HEK293 (cell line): Measurements from ENCODE around the gene ASF1B.
A peak's percentile ranks its signal among the peaks of the same experiment; 100 is the strongest.

ENCODE experiments used
- CTCF ChIA-PET: fragments of 350-600 bp; formaldehyde crosslinking; extraction: SDS; loops from one replicate; lab custom pipeline; 2021; ENCODE audit warnings: antibody characterized with exemption; lab: Yijun Ruan, JAX
- POLR2A ChIA-PET: fragments of 300-600 bp; formaldehyde crosslinking; extraction: SDS; loops from one replicate; lab custom pipeline; 2020; ENCODE audit warnings: antibody characterized with exemption, inconsistent platforms; lab: Yijun Ruan, JAX
- H3K27ac ChIP-seq: fragments of 200-500 bp; sonication (Bioruptor generic); 2 replicates; pipeline ENCODE4 v1.5.1; 2014; ENCODE audit warnings: low read depth, low read length, control low read depth, inconsistent platforms; ENCODE audit errors: extremely low read depth
- H3K36me3 ChIP-seq, 2 experiments: fragments of 200-500 bp in 1 of 2; sonication (Bioruptor generic) in 1 of 2; 1 replicate in 1 of 2; 2 replicates in 1 of 2; pipeline ENCODE4 v1.5.1; 2014 to 2017; ENCODE audit warnings: inconsistent platforms in 2 of 2, low read length in 2 of 2; ENCODE audit not compliant: control insufficient read depth in 2 of 2, insufficient read depth in 1 of 2
- H3K4me1 ChIP-seq: fragments of 200-500 bp; sonication (Bioruptor generic); 2 replicates; pipeline ENCODE4 v1.5.1; 2014; ENCODE audit warnings: mild to moderate bottlenecking, low read length, inconsistent platforms; ENCODE audit not compliant: control insufficient read depth, insufficient read depth
- H3K4me3 ChIP-seq: 2 replicates; pipeline ENCODE4 v1.5.1; 2011; ENCODE audit warnings: low read depth, mild to moderate bottlenecking, control low read depth, low read length, moderate library complexity
- H3K9me3 ChIP-seq: fragments of 200-500 bp; sonication (Bioruptor generic); 2 replicates; pipeline ENCODE4 v1.5.1; 2014; ENCODE audit warnings: low read depth, low read length, inconsistent platforms; ENCODE audit not compliant: control insufficient read depth, insufficient read depth
- KLF8 ChIP-seq: fragments of 450-650 bp; formaldehyde crosslinking; IDR thresholded peaks from 2 replicates; pipeline ENCODE4 v1.5.1; 2016; ENCODE audit warnings: missing biosample characterization, missing genetic modification characterization
- ZBTB26 ChIP-seq: fragments of 450-650 bp; formaldehyde crosslinking; optimal IDR thresholded peaks from 2 replicates; pipeline ENCODE3; 2016; ENCODE audit warnings: missing biosample characterization, mild to moderate bottlenecking, missing genetic modification characterization
- ZFP41 ChIP-seq: fragments of 450-650 bp; formaldehyde crosslinking; IDR thresholded peaks from 2 replicates; pipeline ENCODE4 v1.5.1; 2016; ENCODE audit warnings: missing biosample characterization, missing genetic modification characterization, borderline replicate concordance
- ZNF133 ChIP-seq: fragments of 450-650 bp; formaldehyde crosslinking; IDR thresholded peaks from 2 replicates; pipeline ENCODE4 v1.5.1; 2016; ENCODE audit warnings: missing biosample characterization, missing genetic modification characterization
- ZNF146 ChIP-seq: fragments of 450-650 bp; formaldehyde crosslinking; IDR thresholded peaks from 2 replicates; pipeline ENCODE4 v1.5.1; 2016; ENCODE audit warnings: missing biosample characterization, missing genetic modification characterization
- ZNF157 ChIP-seq: fragments of 450-650 bp; formaldehyde crosslinking; IDR thresholded peaks from 2 replicates; pipeline ENCODE4 v1.5.1; 2016; ENCODE audit warnings: missing biosample characterization, missing genetic modification characterization
- ZNF18 ChIP-seq: fragments of 450-650 bp; formaldehyde crosslinking; IDR thresholded peaks from 2 replicates; pipeline ENCODE4 v1.5.1; 2016; ENCODE audit warnings: missing biosample characterization, missing genetic modification characterization
- ZNF184 ChIP-seq: fragments of 450-650 bp; IDR thresholded peaks from 2 replicates; pipeline ENCODE4 v1.5.1; 2018; ENCODE audit warnings: missing biosample characterization, mild to moderate bottlenecking, missing genetic modification characterization
- ZNF214 ChIP-seq: fragments of 450-650 bp; formaldehyde crosslinking; IDR thresholded peaks from 2 replicates; pipeline ENCODE4 v1.5.1; 2017; ENCODE audit warnings: missing biosample characterization, mild to moderate bottlenecking, missing genetic modification characterization, borderline replicate concordance
- ZNF239 ChIP-seq: fragments of 450-650 bp; formaldehyde crosslinking; IDR thresholded peaks from 2 replicates; pipeline ENCODE4 v1.5.1; 2016; ENCODE audit warnings: missing biosample characterization, missing genetic modification characterization
- ZNF404 ChIP-seq: fragments of 450-650 bp; formaldehyde crosslinking; IDR thresholded peaks from 2 replicates; pipeline ENCODE4 v1.5.1; 2017; ENCODE audit warnings: missing biosample characterization, missing genetic modification characterization
- ZNF473 ChIP-seq: fragments of 450-650 bp; formaldehyde crosslinking; IDR thresholded peaks from 2 replicates; pipeline ENCODE4 v1.5.1; 2017; ENCODE audit warnings: missing biosample characterization, missing genetic modification characterization
- ZNF555 ChIP-seq: fragments of 450-650 bp; formaldehyde crosslinking; conservative IDR thresholded peaks from 2 replicates; pipeline ENCODE4 v1.5.1; 2017; ENCODE audit warnings: missing biosample characterization, mild to moderate bottlenecking, missing genetic modification characterization, inconsistent platforms
- ZNF626 ChIP-seq: fragments of 450-650 bp; sonication (Bioruptor Pico); formaldehyde crosslinking; IDR thresholded peaks from 2 replicates; pipeline ENCODE4 v1.5.1; 2018; ENCODE audit warnings: missing biosample characterization, missing genetic modification characterization, inconsistent platforms
- ZNF670 ChIP-seq: fragments of 450-650 bp; formaldehyde crosslinking; IDR thresholded peaks from 2 replicates; pipeline ENCODE4 v1.5.1; 2016; ENCODE audit warnings: missing biosample characterization, missing genetic modification characterization, low read depth
- ZNF837 ChIP-seq: fragments of 450-650 bp; formaldehyde crosslinking; IDR thresholded peaks from 2 replicates; pipeline ENCODE4 v1.5.1; 2016; ENCODE audit warnings: missing biosample characterization, missing genetic modification characterization
- ZSCAN18 ChIP-seq: fragments of 450-650 bp; formaldehyde crosslinking; IDR thresholded peaks from 2 replicates; pipeline ENCODE4 v1.5.1; 2016; ENCODE audit warnings: missing biosample characterization, missing genetic modification characterization
- ZSCAN5A ChIP-seq: fragments of 450-650 bp; formaldehyde crosslinking; IDR thresholded peaks from 2 replicates; pipeline ENCODE4 v1.5.1; 2016; ENCODE audit warnings: missing biosample characterization, missing genetic modification characterization
- TF ChIP-seq, protein P1 (sequence below): fragments of 450-650 bp; formaldehyde crosslinking; IDR thresholded peaks from 2 replicates; pipeline ENCODE4 v1.5.1; 2016; ENCODE audit warnings: missing biosample characterization, missing genetic modification characterization
- TF ChIP-seq, protein P2 (sequence below): fragments of 450-650 bp; formaldehyde crosslinking; IDR thresholded peaks from 2 replicates; pipeline ENCODE4 v1.5.1; 2016; ENCODE audit warnings: missing biosample characterization, missing genetic modification characterization
- TF ChIP-seq, protein P3 (sequence below): fragments of 450-650 bp; formaldehyde crosslinking; IDR thresholded peaks from 2 replicates; pipeline ENCODE4 v1.5.1; 2016; ENCODE audit warnings: missing biosample characterization, missing genetic modification characterization
- TF ChIP-seq, protein P4 (sequence below): fragments of 450-650 bp; formaldehyde crosslinking; IDR thresholded peaks from 2 replicates; pipeline ENCODE4 v1.5.1; 2016; ENCODE audit warnings: missing biosample characterization, missing genetic modification characterization, borderline replicate concordance

ASF1B gene

DNA sequence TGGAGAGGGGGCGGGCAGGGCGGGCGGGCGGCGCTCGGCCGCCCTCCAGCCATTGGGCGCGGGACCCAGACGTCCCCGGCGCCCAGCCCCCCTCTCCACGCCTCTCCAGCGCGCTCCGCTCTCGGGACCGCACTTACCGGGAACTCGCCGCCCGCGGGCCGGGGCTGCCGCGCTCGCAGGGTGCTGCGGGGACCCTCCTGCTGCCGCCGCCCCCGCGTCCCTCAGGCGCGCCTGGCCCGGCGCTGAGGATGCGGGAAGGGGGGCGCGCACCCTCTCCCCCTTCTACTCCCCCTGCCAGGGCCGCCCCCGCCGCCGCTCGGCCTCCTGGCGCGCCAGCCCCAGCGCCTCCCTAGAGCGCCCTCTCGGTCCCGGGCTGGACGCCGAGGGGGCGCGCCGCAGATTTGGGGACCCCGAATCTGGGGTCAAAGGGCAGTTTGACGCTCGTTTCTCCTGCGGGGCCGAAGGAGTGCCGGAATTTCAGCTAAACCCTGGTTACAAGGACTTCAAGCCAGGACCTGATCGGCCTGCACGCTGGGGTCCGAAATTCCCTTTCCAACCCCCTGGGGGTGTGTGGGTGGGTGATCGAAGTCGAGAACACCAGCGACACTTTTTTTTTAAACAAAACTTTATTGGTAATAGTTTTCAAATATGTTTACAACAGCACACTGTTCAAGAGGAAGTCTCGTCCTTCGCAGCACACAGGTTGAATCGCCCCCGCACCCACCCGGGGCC is 45.1 kb downstream of the ASF1B start:
- H3K9me3 ChIP-seq = no peaks in the 10 kb centered on the region
- CTCF ChIA-PET = interaction anchor here (0.7 to 0.9 kb wide), 3 partner anchors 10 to 39 kb away, joined by 3 read pairs; a partner anchor contains a TSS
- POLR2A ChIA-PET = interaction anchor here (1.4 kb wide), 1 partner anchor 46 kb away, joined by 3 read pairs; no protein-coding TSS in a partner anchor
- H3K4me1 ChIP-seq = no peaks in the 10 kb centered on the region
- H3K27ac ChIP-seq = peak overlapping the region; percentile 68; the same call in 1 of the 2 replicates
- peaks cover 4 to 14% of the 10 kb centered on the region in 2 experiments; a peak in 2 of 3 replicates for H3K36me3 ChIP-seq
- H3K4me3 ChIP-seq = peak overlapping the region; percentile 52
- TF ChIP-seq ZNF157 (tag by site-specific recombination) (no peak), ZNF670 (tag by site-specific recombination) (no peak), ZNF146 (tag by site-specific recombination) (no peak), ZNF133 (tag by site-specific recombination) (no peak), ZNF555 (tag by site-specific recombination) (no peak), ZNF18 (tag by site-specific recombination) (no peak), ZNF184 (tag by site-specific recombination) (no peak), KLF8 (tag by site-specific recombination) (peak; percentile 97), ZNF239 (tag by site-specific recombination) (no peak), ZSCAN18 (tag by site-specific recombination) (0 out of 2 replicates have a peak, but pooled peaks have one; percentile 42), ZSCAN5A (tag by site-specific recombination) (no peak), ZBTB26 (peak; percentile 75), ZFP41 (tag by site-specific recombination) (no peak), ZNF837 (tag by site-specific recombination) (no peak), ZNF214 (no peak; the same call in 1 of the 2 replicates), ZNF404 (tag by site-specific recombination) (no peak), ZNF626 (0 out of 2 replicates have a peak, but pooled peaks have one; percentile 34), ZNF473 (no peak)
- TF ChIP-seq, protein P1, sequence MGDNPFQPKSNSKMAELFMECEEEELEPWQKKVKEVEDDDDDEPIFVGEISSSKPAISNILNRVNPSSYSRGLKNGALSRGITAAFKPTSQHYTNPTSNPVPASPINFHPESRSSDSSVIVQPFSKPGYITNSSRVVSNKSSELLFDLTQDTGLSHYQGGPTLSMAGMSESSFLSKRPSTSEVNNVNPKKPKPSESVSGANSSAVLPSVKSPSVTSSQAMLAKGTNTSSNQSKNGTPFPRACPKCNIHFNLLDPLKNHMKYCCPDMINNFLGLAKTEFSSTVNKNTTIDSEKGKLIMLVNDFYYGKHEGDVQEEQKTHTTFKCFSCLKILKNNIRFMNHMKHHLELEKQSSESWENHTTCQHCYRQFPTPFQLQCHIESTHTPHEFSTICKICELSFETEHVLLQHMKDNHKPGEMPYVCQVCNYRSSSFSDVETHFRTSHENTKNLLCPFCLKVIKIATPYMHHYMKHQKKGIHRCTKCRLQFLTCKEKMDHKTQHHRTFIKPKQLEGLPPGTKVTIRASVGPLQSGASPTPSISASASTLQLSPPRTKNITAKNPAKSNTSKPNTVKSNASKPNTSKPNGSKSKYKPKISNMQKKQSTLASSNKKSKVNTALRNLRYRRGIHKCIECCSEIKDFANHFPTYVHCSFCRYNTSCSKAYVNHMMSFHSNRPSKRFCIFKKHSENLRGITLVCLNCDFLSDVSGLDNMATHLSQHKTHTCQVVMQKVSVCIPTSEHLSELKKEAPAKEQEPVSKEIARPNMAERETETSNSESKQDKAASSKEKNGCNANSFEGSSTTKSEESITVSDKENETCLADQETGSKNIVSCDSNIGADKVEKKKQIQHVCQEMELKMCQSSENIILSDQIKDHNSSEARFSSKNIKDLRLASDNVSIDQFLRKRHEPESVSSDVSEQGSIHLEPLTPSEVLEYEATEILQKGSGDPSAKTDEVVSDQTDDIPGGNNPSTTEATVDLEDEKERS (tag by site-specific recombination) = no peak
- TF ChIP-seq, protein P2, sequence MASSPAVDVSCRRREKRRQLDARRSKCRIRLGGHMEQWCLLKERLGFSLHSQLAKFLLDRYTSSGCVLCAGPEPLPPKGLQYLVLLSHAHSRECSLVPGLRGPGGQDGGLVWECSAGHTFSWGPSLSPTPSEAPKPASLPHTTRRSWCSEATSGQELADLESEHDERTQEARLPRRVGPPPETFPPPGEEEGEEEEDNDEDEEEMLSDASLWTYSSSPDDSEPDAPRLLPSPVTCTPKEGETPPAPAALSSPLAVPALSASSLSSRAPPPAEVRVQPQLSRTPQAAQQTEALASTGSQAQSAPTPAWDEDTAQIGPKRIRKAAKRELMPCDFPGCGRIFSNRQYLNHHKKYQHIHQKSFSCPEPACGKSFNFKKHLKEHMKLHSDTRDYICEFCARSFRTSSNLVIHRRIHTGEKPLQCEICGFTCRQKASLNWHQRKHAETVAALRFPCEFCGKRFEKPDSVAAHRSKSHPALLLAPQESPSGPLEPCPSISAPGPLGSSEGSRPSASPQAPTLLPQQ (tag by site-specific recombination) = peak; percentile 51
- TF ChIP-seq, protein P3, sequence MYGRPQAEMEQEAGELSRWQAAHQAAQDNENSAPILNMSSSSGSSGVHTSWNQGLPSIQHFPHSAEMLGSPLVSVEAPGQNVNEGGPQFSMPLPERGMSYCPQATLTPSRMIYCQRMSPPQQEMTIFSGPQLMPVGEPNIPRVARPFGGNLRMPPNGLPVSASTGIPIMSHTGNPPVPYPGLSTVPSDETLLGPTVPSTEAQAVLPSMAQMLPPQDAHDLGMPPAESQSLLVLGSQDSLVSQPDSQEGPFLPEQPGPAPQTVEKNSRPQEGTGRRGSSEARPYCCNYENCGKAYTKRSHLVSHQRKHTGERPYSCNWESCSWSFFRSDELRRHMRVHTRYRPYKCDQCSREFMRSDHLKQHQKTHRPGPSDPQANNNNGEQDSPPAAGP = no peak
- TF ChIP-seq, protein P4, sequence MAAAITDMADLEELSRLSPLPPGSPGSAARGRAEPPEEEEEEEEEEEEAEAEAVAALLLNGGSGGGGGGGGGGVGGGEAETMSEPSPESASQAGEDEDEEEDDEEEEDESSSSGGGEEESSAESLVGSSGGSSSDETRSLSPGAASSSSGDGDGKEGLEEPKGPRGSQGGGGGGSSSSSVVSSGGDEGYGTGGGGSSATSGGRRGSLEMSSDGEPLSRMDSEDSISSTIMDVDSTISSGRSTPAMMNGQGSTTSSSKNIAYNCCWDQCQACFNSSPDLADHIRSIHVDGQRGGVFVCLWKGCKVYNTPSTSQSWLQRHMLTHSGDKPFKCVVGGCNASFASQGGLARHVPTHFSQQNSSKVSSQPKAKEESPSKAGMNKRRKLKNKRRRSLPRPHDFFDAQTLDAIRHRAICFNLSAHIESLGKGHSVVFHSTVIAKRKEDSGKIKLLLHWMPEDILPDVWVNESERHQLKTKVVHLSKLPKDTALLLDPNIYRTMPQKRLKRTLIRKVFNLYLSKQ (tag by site-specific recombination) = no peak
